PC-9 (cell line): ENCODE measurements around the gene CFAP44. TPM values are rescaled to one million over a fixed set of nuclear protein-coding genes. Genes with fewer than 3 reads are reported as not detected.

ENCODE experiments used
- BruUV-seq: library from RNA; stranded (reverse); fragments of 400-500 nt; replicated peaks from 2 replicates; lab custom pipeline; 2021; lab: Mats Ljungman, UMichigan
- CTCF ChIA-PET: fragments of 300-600 bp; sonication (Branson Sonifier 250); formaldehyde crosslinking; loops from one replicate; lab custom pipeline; 2022; ENCODE audit warnings: antibody characterized with exemption; lab: Charles Lee
- POLR2A ChIA-PET: fragments of 300-600 bp; sonication (Branson Sonifier 250); formaldehyde crosslinking; loops from one replicate; lab custom pipeline; 2022; ENCODE audit warnings: antibody characterized with exemption; ENCODE audit not compliant: unreplicated experiment; lab: Charles Lee
- DNase-seq, 2 experiments: peaks; one replicate each; pipeline versions ENCODE4 v3.0.0 to v3.0.0-alpha.2; 2015 to 2022; ENCODE audit warnings: mixed read lengths in 1 of 2
- H2AFZ ChIP-seq: fragments of 200-600 bp; sonication (generic); 2 replicates; pipeline ENCODE4 v1.8.1; 2017; ENCODE audit warnings: antibody characterized with exemption
- H3F3A ChIP-seq: fragments of 200-600 bp; sonication (generic); 2 replicates; pipeline ENCODE4 v1.8.1; 2017; ENCODE audit warnings: antibody characterized with exemption, mild to moderate bottlenecking, low read depth; ENCODE audit not compliant: insufficient read depth
- H3K27ac ChIP-seq: fragments of 200-600 bp; sonication (generic); 2 replicates; pipeline ENCODE4 v1.6.1; 2016; ENCODE audit warnings: mixed run types
- H3K27me3 ChIP-seq: fragments of 200-600 bp; sonication (generic); 2 replicates; pipeline ENCODE4 v1.6.1; 2016; ENCODE audit warnings: low read depth, mixed run types; ENCODE audit not compliant: insufficient read depth
- H3K36me3 ChIP-seq: fragments of 200-600 bp; sonication (generic); 2 replicates; pipeline ENCODE4 v1.6.1; 2016; ENCODE audit warnings: low read depth, mixed run types
- H3K4me1 ChIP-seq: fragments of 200-600 bp; sonication (generic); replicated peaks from 2 replicates; pipeline ENCODE4 v1.6.1; 2016; ENCODE audit warnings: mixed run types; ENCODE audit not compliant: insufficient read depth
- H3K4me2 ChIP-seq: fragments of 200-600 bp; sonication (generic); 2 replicates; pipeline ENCODE4 v1.6.1; 2017; ENCODE audit warnings: mixed run types
- H3K4me3 ChIP-seq: fragments of 200-600 bp; sonication (generic); 2 replicates; pipeline ENCODE4 v1.6.1; 2016; ENCODE audit warnings: mixed run types
- H3K79me2 ChIP-seq: fragments of 200-600 bp; sonication (generic); 2 replicates; pipeline ENCODE4 v1.6.1; 2017; ENCODE audit warnings: low read depth, mixed run types
- H3K9me2 ChIP-seq: fragments of 200-600 bp; sonication (generic); 2 replicates; pipeline ENCODE4 v1.8.1; 2017; ENCODE audit warnings: mild to moderate bottlenecking; ENCODE audit not compliant: insufficient read depth
- H3K9me3 ChIP-seq: fragments of 200-600 bp; sonication (generic); 2 replicates; pipeline ENCODE4 v1.8.1; 2016; ENCODE audit warnings: low read depth; ENCODE audit not compliant: insufficient read depth
- H4K20me1 ChIP-seq: fragments of 200-600 bp; sonication (generic); 2 replicates; pipeline ENCODE4 v1.8.1; 2017; ENCODE audit not compliant: insufficient read depth
- EZH2 ChIP-seq: fragments of 200-600 bp; sonication (generic); IDR thresholded peaks from 2 replicates; pipeline ENCODE4 v1.8.0; 2017; ENCODE audit warnings: antibody characterized with exemption, low read depth
- intact Hi-C: fragments of 100-400 bp; cut with micrococcal nuclease; formaldehyde crosslinking; loops from one replicate; pipeline ENCODE4 v1.10.0; 2022; ENCODE audit not compliant: unreplicated experiment
- total RNA-seq: library from RNA; stranded (reverse); gene quantifications from 2 replicates; pipeline ENCODE4 v1.2.3, GENCODE V29; 2021
- TF ChIP-seq, protein P1 (sequence below): fragments of 200-600 bp; sonication (generic); conservative IDR thresholded peaks from 2 replicates; pipeline ENCODE4 v1.6.1; 2017; ENCODE audit warnings: mixed run types, antibody characterized with exemption, mild to moderate bottlenecking, moderate library complexity

The CFAP44 gene
- total RNA-seq, 1 experiment from 2014 or later = 9.1 TPM

DNA sequence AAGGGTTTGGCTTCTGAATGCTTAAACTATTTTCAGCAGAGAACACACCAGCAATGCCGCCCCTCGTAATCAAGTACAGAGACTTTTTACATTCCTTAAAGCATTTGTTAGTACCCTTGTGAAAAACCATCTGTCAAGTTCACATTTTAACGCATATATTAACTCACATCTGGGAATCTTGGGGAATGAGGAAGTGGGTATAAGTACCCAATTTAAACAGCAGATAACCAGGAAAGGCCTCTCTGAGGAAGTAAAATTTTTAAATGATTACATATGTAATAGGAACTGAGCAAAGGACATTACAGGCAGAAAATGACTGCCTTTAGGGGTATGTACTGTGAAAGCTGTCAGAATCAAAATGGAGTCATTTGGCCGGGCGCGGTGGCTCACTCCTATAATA is 12.8 kb upstream of the CFAP44 start:
- DNase-seq = no peak
- no peak overlapping the region for H3K4me2 ChIP-seq
- BruUV-seq = no TSS peak
- no peaks in the 10 kb centered on the region for H3K9me3 ChIP-seq
- intact Hi-C loops = no loop called here
- ChIA-PET CTCF (no interaction called here), POLR2A (no interaction called here)
- no peaks in the 10 kb centered on the region for H4K20me1 ChIP-seq
- no peaks in the 10 kb centered on the region for H3F3A ChIP-seq
- H3K4me1 ChIP-seq = no peaks in the 10 kb centered on the region
- no peaks in the 10 kb centered on the region for H3K27me3 ChIP-seq
- H3K4me3 ChIP-seq = no peak overlapping the region
- peaks cover 16% of the 10 kb centered on the region; the same call in 1 of the 2 replicates for H3K36me3 ChIP-seq
- TF ChIP-seq, protein P1, sequence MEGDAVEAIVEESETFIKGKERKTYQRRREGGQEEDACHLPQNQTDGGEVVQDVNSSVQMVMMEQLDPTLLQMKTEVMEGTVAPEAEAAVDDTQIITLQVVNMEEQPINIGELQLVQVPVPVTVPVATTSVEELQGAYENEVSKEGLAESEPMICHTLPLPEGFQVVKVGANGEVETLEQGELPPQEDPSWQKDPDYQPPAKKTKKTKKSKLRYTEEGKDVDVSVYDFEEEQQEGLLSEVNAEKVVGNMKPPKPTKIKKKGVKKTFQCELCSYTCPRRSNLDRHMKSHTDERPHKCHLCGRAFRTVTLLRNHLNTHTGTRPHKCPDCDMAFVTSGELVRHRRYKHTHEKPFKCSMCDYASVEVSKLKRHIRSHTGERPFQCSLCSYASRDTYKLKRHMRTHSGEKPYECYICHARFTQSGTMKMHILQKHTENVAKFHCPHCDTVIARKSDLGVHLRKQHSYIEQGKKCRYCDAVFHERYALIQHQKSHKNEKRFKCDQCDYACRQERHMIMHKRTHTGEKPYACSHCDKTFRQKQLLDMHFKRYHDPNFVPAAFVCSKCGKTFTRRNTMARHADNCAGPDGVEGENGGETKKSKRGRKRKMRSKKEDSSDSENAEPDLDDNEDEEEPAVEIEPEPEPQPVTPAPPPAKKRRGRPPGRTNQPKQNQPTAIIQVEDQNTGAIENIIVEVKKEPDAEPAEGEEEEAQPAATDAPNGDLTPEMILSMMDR = no peak
- no peak for TF ChIP-seq EZH2
- no peaks in the 10 kb centered on the region for H3K9me2 ChIP-seq
- no peak overlapping the region for H3K27ac ChIP-seq
- H3K79me2 ChIP-seq = no peaks in the 10 kb centered on the region
- H2AFZ ChIP-seq = no peak overlapping the region

DNA sequence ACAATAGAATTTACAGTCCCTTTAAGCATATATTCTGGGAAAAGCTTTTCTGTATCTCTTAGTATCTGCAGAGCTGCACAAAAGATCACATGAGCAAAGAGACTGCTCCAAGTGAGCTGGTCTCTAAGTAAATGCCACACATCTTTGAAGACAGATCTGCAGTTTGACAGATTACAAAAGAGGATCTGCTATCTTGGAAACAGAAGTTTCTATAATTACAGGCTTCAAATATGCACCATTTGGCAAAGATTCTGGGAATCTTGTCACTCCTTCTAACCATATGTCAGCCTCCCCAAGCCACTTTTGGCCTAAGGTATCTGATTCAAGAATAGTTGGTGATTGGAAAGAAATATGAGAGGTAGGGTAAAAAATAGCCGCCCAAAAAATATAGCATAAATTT is 9.6 kb upstream of the CFAP44 start:
- ChIA-PET POLR2A (no interaction called here), CTCF (no interaction called here)
- no peak for TF ChIP-seq EZH2
- TF ChIP-seq, protein P1 = no peak
- Histone ChIP-seq H4K20me1 (no peaks in the 10 kb centered on the region), H3K36me3 (peaks cover 9% of the 10 kb centered on the region; the same call in 1 of the 2 replicates), H3K79me2 (no peaks in the 10 kb centered on the region), H3K4me1 (no peaks in the 10 kb centered on the region), H3F3A (0 out of 2 replicates have a peak, but pooled peaks cover 2% of the 10 kb centered on the region), H3K9me3 (no peaks in the 10 kb centered on the region), H3K9me2 (no peaks in the 10 kb centered on the region), H2AFZ (no peak overlapping the region), H3K4me3 (no peak overlapping the region), H3K27ac (no peak overlapping the region), H3K4me2 (no peak overlapping the region), H3K27me3 (no peaks in the 10 kb centered on the region)
- BruUV-seq = no TSS peak
- intact Hi-C loops = no loop called here
- DNase-seq = no peak

DNA sequence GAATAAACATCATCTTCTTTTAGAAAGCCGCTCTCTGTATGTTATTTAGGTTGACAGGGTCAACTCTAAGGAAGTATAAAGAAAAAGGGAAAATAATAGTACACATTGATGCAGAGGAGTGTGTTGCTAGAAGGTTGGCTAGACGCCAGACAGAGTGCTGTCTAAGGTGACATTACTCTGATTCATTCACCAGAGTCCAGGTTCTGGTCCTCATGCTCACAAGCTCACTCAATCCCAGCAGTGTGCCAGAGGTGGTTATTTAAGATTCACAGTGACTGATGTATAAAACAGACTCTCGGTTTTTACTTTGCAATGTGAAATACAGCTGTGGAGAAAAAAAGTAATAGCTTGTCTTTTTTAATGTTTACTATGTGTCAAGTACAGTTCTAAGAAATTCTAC is 1.7 kb downstream of the CFAP44 start:
- Histone ChIP-seq H3K27me3 (no peaks in the 10 kb centered on the region), H3K4me1 (no peaks in the 10 kb centered on the region), H3K27ac (no peak overlapping the region), H3K36me3 (0 out of 2 replicates have a peak, but pooled peaks cover 4% of the 10 kb centered on the region), H3K9me3 (no peaks in the 10 kb centered on the region), H3K9me2 (no peaks in the 10 kb centered on the region), H3F3A (no peaks in the 10 kb centered on the region), H3K79me2 (no peaks in the 10 kb centered on the region), H3K4me2 (no peak overlapping the region), H4K20me1 (no peaks in the 10 kb centered on the region), H3K4me3 (no peak overlapping the region), H2AFZ (no peak overlapping the region)
- POLR2A ChIA-PET = interaction anchor here (0.6 kb wide), 1 partner anchor 1429 kb away, joined by 3 read pairs; no protein-coding TSS in a partner anchor
- no peak for TF ChIP-seq EZH2
- TF ChIP-seq, protein P1 = no peak
- CTCF ChIA-PET = no interaction called here
- DNase-seq = no peak
- intact Hi-C loops = no loop called here
- no TSS peak for BruUV-seq
